Embryonic facial prominence (tissue), 1 donor: ENCODE results near the gene FADS2.
"Not testable (repeated sequence)": the region's sequence is repeated elsewhere in the genome, so short reads cannot be mapped to it uniquely, and the experiment has no call there.

Experiments used
- DNase-seq: peaks from one replicate; pipeline ENCODE4 v3.0.0-alpha.2; 2016; ENCODE audit errors: extremely low spot score

FADS2 gene

GRCh38 chr11:61868571-61869428 lies 40.7 kb downstream of the FADS2 start:
- DNase-seq: no peak

DNA sequence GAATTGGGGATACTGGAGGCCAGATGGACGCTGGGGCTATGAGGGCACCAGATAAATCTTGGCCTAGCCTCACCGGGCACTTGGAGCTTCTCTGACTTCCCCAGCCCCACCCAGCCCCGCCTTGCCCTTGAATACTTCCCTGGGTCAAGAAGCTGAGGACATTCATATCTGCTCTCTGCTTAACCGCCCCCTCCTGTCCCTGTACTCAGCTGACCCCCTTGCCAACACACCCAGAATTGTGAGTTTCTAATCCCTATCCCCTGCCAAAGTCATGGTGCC lies 41.3 kb downstream of the FADS2 start:
- DNase-seq: no peak

DNA sequence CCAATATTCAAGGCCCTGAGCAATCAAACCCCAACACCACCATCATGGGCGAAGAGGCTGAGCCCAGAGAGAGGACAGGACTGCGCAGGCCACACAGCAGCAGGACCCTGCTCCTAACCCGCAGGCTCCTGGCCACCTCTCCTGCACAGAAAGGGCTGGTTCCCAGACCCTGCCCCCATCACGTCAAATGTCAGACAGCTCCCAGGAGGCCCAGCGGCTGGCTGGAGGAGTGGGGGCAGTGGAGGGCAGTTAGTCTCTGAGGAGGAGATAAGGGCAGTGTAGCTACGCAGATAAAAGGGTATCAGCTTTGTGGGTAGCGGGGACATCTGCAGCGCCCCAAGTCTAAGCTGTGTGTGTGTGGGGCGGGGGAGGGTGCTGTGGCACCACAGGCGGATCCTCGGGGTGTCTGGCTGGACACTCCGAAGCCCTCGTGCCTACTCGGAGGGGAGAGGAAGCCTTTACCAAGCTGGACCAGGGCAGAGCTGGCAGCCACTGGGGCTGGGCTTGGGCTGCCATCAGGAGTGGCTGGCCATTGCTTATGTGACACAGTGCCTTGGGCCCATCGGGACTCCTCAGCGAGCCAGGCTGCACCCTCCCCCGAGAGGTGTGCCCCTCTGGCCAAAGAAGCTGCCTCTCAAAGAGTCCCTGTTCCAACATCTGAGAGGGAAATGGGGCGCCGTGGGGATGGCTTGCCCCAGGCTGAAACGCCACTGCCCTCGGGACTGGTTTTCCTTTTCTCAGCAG lies 41.8 kb downstream of the FADS2 start:
- DNase-seq: no peak

DNA sequence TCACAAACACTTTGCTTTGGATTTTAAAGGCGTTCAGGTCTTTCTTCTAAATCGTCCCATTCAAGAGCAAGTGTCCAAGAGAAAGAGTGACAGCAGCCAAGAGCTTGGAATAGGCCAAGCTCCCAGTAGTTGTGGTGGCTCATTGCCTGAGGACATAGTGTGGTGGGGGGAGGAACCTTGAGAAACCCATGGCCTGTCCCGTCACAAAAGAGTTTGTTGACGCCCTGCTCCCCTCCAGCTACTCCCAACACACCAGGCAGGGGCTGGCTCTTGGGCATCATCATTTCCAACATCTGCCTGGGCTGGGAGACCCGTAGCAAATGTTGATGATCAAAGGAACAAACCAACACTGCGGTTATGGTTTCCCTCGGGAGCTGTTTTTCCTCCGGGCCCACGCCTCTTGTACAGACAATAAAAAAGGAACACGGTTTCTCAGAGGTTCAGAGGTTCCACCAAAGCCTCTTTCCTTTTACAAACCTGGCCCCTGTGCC lies 42.5 kb downstream of the FADS2 start:
- DNase-seq: no peak

GRCh38 chr11:61871158-61871597 lies 43.1 kb downstream of the FADS2 start:
- DNase-seq: peak; percentile 45

- DNase-seq: no peak
These were observed 45.0 kb downstream of the FADS2 start for GRCh38 chr11:61872935-61873565.

- DNase-seq: no peak
These were observed 45.7 kb downstream of the FADS2 start for GRCh38 chr11:61873588-61874376.

DNA sequence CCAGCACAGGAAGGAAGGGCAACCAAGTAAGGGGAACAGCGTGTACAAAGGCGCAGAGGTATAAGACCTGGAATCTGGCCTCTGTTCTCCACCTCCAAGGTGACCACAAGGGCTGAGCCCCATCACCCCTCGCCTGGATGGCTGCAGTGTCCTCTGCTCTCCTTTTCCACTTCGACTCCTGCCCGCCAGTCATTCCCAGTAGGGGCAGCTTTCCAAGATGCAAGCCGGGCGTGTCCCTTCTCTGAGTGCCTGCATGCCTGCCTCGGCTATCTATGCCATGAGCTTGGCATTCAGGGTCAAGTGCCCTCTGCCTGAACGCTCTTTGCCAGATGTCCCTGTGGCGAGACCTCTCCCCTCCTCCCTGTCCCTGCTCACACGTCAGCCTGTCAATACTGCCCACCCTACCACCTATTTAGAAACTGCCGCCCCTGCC lies 46.3 kb downstream of the FADS2 start:
- no peak for DNase-seq

DNA sequence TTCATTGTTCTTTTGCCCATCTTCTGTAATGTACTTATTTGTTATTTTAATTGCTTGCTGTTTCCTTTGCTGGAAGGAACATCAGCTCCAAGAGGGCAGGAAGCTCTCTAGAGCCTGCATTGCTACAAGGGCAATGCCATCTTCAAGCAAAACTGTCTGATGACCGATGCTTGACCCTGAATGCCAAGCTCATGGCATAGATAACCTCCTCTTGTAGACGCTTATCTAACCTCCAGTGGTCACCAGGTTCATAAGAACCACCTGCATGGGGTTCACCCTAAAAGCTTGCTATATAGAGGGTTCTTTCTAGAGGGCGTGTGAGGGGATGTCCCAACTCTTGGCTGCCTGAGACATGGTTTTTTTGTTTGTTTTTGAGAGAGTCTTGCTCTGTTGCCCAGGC lies 46.8 kb downstream of the FADS2 start:
- DNase-seq: no peak

DNA sequence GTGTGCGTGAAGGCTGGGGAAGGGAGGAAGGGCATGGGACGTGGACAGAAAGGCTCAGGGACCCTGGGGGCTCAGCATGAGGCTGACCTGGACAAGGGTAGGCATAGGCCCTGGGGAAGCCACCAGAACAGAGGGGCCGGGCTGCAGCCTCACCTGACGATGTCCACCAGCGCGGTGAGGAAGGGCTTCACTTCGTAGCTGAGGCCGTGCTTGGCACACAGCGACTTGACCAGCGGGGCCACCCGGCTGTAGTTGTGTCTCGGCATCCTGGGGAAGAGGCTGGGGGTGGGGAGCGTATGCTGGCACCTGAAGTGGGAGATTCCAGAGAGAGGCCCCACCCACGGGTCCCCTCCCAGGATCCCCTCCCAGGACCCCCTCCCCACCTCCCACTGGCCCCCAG lies 47.6 kb downstream of the FADS2 start:
- DNase-seq: no peak

- DNase-seq: no peak
These were observed 51.1 kb downstream of the FADS2 start for GRCh38 chr11:61879152-61879551.

- DNase-seq: no peak
These were observed 51.9 kb downstream of the FADS2 start for GRCh38 chr11:61880031-61880430.

GRCh38 chr11:61880454-61880853 lies 52.4 kb downstream of the FADS2 start:
- DNase-seq: no peak

- DNase-seq: no peak
These were observed 53.3 kb downstream of the FADS2 start for GRCh38 chr11:61881397-61881796.

- not testable (repeated sequence) for DNase-seq
These were observed 54.2 kb downstream of the FADS2 start for GRCh38 chr11:61882267-61882666.

DNA sequence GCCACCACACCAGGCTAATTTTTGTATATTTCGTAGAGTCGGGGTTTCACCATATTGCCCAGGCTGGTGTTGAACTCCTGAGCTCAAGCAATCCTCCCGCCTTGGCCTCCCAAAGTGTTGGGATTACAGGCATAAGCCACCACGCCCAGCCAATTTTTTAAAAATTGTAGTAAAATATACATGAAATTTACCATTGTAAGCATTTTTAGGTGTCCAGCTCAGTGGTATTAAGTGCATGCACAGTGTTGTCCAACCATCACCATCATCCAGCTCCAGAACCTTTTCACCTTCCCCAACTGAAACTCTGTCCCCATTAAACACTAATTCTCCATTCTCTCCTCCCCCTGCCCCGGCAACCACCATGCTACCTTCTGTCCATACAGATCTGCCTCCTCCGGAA lies 54.8 kb downstream of the FADS2 start:
- no peak for DNase-seq

- no peak for DNase-seq
These were observed 55.2 kb downstream of the FADS2 start for GRCh38 chr11:61883327-61883726.

- DNase-seq: no peak
These were observed 55.8 kb downstream of the FADS2 start for GRCh38 chr11:61883947-61884346.

DNA sequence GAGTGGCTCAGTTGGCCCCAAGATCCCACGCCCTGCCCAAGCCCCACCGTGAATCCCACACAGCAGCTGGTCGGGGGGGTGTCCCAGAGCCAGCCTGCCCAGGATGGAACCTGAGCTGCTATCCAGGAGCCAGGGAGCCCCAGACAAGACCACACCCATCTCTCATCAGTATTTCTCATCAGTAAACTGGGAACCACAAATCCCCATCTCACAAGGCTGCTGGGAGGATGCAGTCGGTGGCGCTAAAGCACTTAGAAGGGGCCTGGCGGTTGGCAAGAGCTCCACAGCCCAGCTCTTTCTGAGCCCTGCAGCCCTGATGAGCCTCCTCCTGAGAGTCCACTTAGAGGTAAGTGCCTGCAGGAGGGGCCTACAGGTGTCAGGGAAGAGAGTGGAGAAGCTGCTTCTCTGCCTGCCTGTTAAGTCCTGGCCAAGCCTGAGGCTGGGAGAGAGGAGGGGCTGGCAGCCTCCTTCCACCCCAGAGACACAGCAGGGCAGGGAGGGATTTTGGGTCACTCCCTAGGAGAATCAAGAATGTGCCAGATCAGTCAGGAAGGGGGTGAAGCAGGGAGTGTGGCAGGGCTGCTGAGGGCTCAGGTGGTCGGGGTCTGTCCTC lies 57.2 kb downstream of the FADS2 start:
- DNase-seq: no peak

GRCh38 chr11:61885784-61886580 lies 57.9 kb downstream of the FADS2 start:
- DNase-seq: no peak

GRCh38 chr11:61886643-61887042 lies 58.5 kb downstream of the FADS2 start:
- DNase-seq: no peak
